ENCODE measurements around the gene ILRUN.
"Not testable (repeated sequence)": the region's sequence is repeated elsewhere in the genome, so short reads cannot be mapped to it uniquely, and the experiment has no call there.

Gene ILRUN

GRCh38 chr6:34697544-34697836 is 923 bp upstream of the ILRUN start:
- no peak for DNase-seq (ENCODE audit: low read depth)

GRCh38 chr6:34696189-34696738 is 303 bp downstream of the ILRUN start:
- DNase-seq (ENCODE audit: low read depth) = no peak

GRCh38 chr6:34695729-34696188 is 808 bp downstream of the ILRUN start:
- DNase-seq (ENCODE audit: low read depth) = no peak

GRCh38 chr6:34692280-34692679 is 4.3 kb downstream of the ILRUN start:
- no peak for DNase-seq (ENCODE audit: low read depth)

GRCh38 chr6:34689742-34690141 is 6.8 kb downstream of the ILRUN start:
- no peak for DNase-seq (ENCODE audit: low read depth)

- DNase-seq (ENCODE audit: low read depth) = no peak
These were observed 7.6 kb downstream of the ILRUN start for GRCh38 chr6:34688956-34689355.

GRCh38 chr6:34684919-34685318 is 11.6 kb downstream of the ILRUN start:
- DNase-seq (ENCODE audit: low read depth) = no peak

GRCh38 chr6:34684364-34684763 is 12.2 kb downstream of the ILRUN start:
- DNase-seq (ENCODE audit: low read depth) = no peak

- DNase-seq (ENCODE audit: low read depth) = no peak
These were observed 15.6 kb downstream of the ILRUN start for GRCh38 chr6:34680802-34681515.

GRCh38 chr6:34680313-34680712 is 16.3 kb downstream of the ILRUN start:
- DNase-seq (ENCODE audit: low read depth) = not testable (repeated sequence)

- no peak for DNase-seq (ENCODE audit: low read depth)
These were observed 16.9 kb downstream of the ILRUN start for GRCh38 chr6:34679552-34680253.

- no peak for DNase-seq (ENCODE audit: low read depth)
These were observed 20.4 kb downstream of the ILRUN start for GRCh38 chr6:34676140-34676539.

- not testable (repeated sequence) for DNase-seq (ENCODE audit: low read depth)
These were observed 21.6 kb downstream of the ILRUN start for GRCh38 chr6:34674930-34675329.

- no peak for DNase-seq (ENCODE audit: low read depth)
These were observed 22.3 kb downstream of the ILRUN start for GRCh38 chr6:34674268-34674639.

- no peak for DNase-seq (ENCODE audit: low read depth)
These were observed 23.5 kb downstream of the ILRUN start for GRCh38 chr6:34673064-34673463.

- DNase-seq (ENCODE audit: low read depth) = no peak
These were observed 23.9 kb downstream of the ILRUN start for GRCh38 chr6:34672657-34673043.

GRCh38 chr6:34671801-34672656 is 24.5 kb downstream of the ILRUN start:
- DNase-seq (ENCODE audit: low read depth) = no peak

- DNase-seq (ENCODE audit: low read depth) = no peak
These were observed 25.2 kb downstream of the ILRUN start for GRCh38 chr6:34671367-34671766.

- DNase-seq (ENCODE audit: low read depth) = not testable (repeated sequence)
These were observed 27.8 kb downstream of the ILRUN start for GRCh38 chr6:34668799-34669198.

- no peak for DNase-seq (ENCODE audit: low read depth)
These were observed 28.9 kb downstream of the ILRUN start for GRCh38 chr6:34667481-34668238.

- no peak for DNase-seq (ENCODE audit: low read depth)
These were observed 31.5 kb downstream of the ILRUN start for GRCh38 chr6:34665019-34665418.
